HEK293 (cell line): ENCODE data around the gene SFXN3.

Experiments
- CTCF ChIA-PET: fragments of 350-600 bp; formaldehyde crosslinking; extraction: SDS; loops from one replicate; lab custom pipeline; 2021; ENCODE audit warnings: antibody characterized with exemption; lab: Yijun Ruan, JAX
- POLR2A ChIA-PET: fragments of 300-600 bp; formaldehyde crosslinking; extraction: SDS; loops from one replicate; lab custom pipeline; 2020; ENCODE audit warnings: antibody characterized with exemption, inconsistent platforms; lab: Yijun Ruan, JAX
- H3K27ac ChIP-seq: fragments of 200-500 bp; sonication (Bioruptor generic); 2 replicates; pipeline ENCODE4 v1.5.1; 2014; ENCODE audit warnings: low read depth, low read length, control low read depth, inconsistent platforms; ENCODE audit errors: extremely low read depth
- H3K36me3 ChIP-seq, 2 experiments: fragments of 200-500 bp in 1 of 2; sonication (Bioruptor generic) in 1 of 2; 1 replicate in 1 of 2; 2 replicates in 1 of 2; pipeline ENCODE4 v1.5.1; 2014 to 2017; ENCODE audit warnings: inconsistent platforms in 2 of 2, low read length in 2 of 2; ENCODE audit not compliant: control insufficient read depth in 2 of 2, insufficient read depth in 1 of 2
- H3K4me1 ChIP-seq: fragments of 200-500 bp; sonication (Bioruptor generic); 2 replicates; pipeline ENCODE4 v1.5.1; 2014; ENCODE audit warnings: mild to moderate bottlenecking, low read length, inconsistent platforms; ENCODE audit not compliant: control insufficient read depth, insufficient read depth
- H3K4me3 ChIP-seq: 2 replicates; pipeline ENCODE4 v1.5.1; 2011; ENCODE audit warnings: low read depth, mild to moderate bottlenecking, control low read depth, low read length, moderate library complexity
- H3K9me3 ChIP-seq: fragments of 200-500 bp; sonication (Bioruptor generic); 2 replicates; pipeline ENCODE4 v1.5.1; 2014; ENCODE audit warnings: low read depth, low read length, inconsistent platforms; ENCODE audit not compliant: control insufficient read depth, insufficient read depth
- BCL11A ChIP-seq: fragments of 450-650 bp; formaldehyde crosslinking; IDR thresholded peaks from 2 replicates; pipeline ENCODE4 v1.5.1; 2016; ENCODE audit warnings: low read depth, missing biosample characterization, missing genetic modification characterization
- EGR2 ChIP-seq: fragments of 450-650 bp; formaldehyde crosslinking; IDR thresholded peaks from 2 replicates; pipeline ENCODE4 v1.5.1; 2016; ENCODE audit warnings: low read depth, missing biosample characterization, missing genetic modification characterization
- GLIS1 ChIP-seq: fragments of 450-650 bp; formaldehyde crosslinking; IDR thresholded peaks from 2 replicates; pipeline ENCODE4 v1.5.1; 2016; ENCODE audit warnings: missing biosample characterization, missing genetic modification characterization
- SP3 ChIP-seq: fragments of 450-650 bp; formaldehyde crosslinking; IDR thresholded peaks from 2 replicates; pipeline ENCODE4 v1.5.1; 2016; ENCODE audit warnings: missing biosample characterization, missing genetic modification characterization
- TCF7L2 ChIP-seq: IDR thresholded peaks from 2 replicates; pipeline ENCODE4 v1.6.1; 2011; ENCODE audit warnings: low read depth, mild to moderate bottlenecking, inconsistent platforms, low read length, moderate library complexity, borderline replicate concordance
- ZBTB48 ChIP-seq: fragments of 450-650 bp; formaldehyde crosslinking; IDR thresholded peaks from 2 replicates; pipeline ENCODE4 v1.5.1; 2016; ENCODE audit warnings: missing biosample characterization, missing genetic modification characterization
- ZEB2 ChIP-seq: fragments of 450-650 bp; formaldehyde crosslinking; IDR thresholded peaks from 2 replicates; pipeline ENCODE4 v1.5.1; 2016; ENCODE audit warnings: missing biosample characterization, missing genetic modification characterization
- ZFHX2 ChIP-seq: fragments of 450-650 bp; formaldehyde crosslinking; conservative IDR thresholded peaks from 2 replicates; pipeline ENCODE4 v1.5.1; 2016; ENCODE audit warnings: missing biosample characterization, missing genetic modification characterization
- ZFP41 ChIP-seq: fragments of 450-650 bp; formaldehyde crosslinking; IDR thresholded peaks from 2 replicates; pipeline ENCODE4 v1.5.1; 2016; ENCODE audit warnings: missing biosample characterization, missing genetic modification characterization, borderline replicate concordance
- ZNF132 ChIP-seq: fragments of 450-650 bp; formaldehyde crosslinking; IDR thresholded peaks from 2 replicates; pipeline ENCODE4 v1.5.1; 2017; ENCODE audit warnings: missing biosample characterization, missing genetic modification characterization, borderline replicate concordance
- ZNF133 ChIP-seq: fragments of 450-650 bp; formaldehyde crosslinking; IDR thresholded peaks from 2 replicates; pipeline ENCODE4 v1.5.1; 2016; ENCODE audit warnings: missing biosample characterization, missing genetic modification characterization
- ZNF18 ChIP-seq: fragments of 450-650 bp; formaldehyde crosslinking; IDR thresholded peaks from 2 replicates; pipeline ENCODE4 v1.5.1; 2016; ENCODE audit warnings: missing biosample characterization, missing genetic modification characterization
- ZNF324 ChIP-seq: fragments of 450-650 bp; formaldehyde crosslinking; IDR thresholded peaks from 2 replicates; pipeline ENCODE4 v1.5.1; 2016; ENCODE audit warnings: missing biosample characterization, missing genetic modification characterization
- ZNF341 ChIP-seq: fragments of 450-650 bp; formaldehyde crosslinking; IDR thresholded peaks from 2 replicates; pipeline ENCODE4; 2016; ENCODE audit warnings: low read depth, missing biosample characterization, missing genetic modification characterization
- ZNF354C ChIP-seq: fragments of 450-650 bp; formaldehyde crosslinking; IDR thresholded peaks from 2 replicates; pipeline ENCODE4 v1.5.1; 2016; ENCODE audit warnings: missing biosample characterization, missing genetic modification characterization, low read depth, borderline replicate concordance
- ZNF394 ChIP-seq: fragments of 450-650 bp; formaldehyde crosslinking; IDR thresholded peaks from 2 replicates; pipeline ENCODE4 v1.5.1; 2016; ENCODE audit warnings: missing biosample characterization, missing genetic modification characterization, mild to moderate bottlenecking, moderate library complexity, borderline replicate concordance
- ZNF513 ChIP-seq: fragments of 450-650 bp; IDR thresholded peaks from 2 replicates; pipeline ENCODE4 v1.5.1; 2018; ENCODE audit warnings: missing biosample characterization, missing genetic modification characterization
- ZNF600 ChIP-seq: fragments of 450-650 bp; formaldehyde crosslinking; IDR thresholded peaks from 2 replicates; pipeline ENCODE4 v1.5.1; 2016; ENCODE audit warnings: missing biosample characterization, missing genetic modification characterization
- ZNF610 ChIP-seq: fragments of 450-650 bp; formaldehyde crosslinking; IDR thresholded peaks from 2 replicates; pipeline ENCODE4 v1.5.1; 2016; ENCODE audit warnings: missing biosample characterization, missing genetic modification characterization, borderline replicate concordance
- ZNF626 ChIP-seq: fragments of 450-650 bp; sonication (Bioruptor Pico); formaldehyde crosslinking; IDR thresholded peaks from 2 replicates; pipeline ENCODE4 v1.5.1; 2018; ENCODE audit warnings: missing biosample characterization, missing genetic modification characterization, inconsistent platforms
- ZNF629 ChIP-seq: fragments of 450-650 bp; formaldehyde crosslinking; IDR thresholded peaks from 2 replicates; pipeline ENCODE4 v1.5.1; 2017; ENCODE audit warnings: missing biosample characterization, missing genetic modification characterization
- ZNF660 ChIP-seq: fragments of 450-650 bp; IDR thresholded peaks from 2 replicates; pipeline ENCODE4 v1.5.1; 2018; ENCODE audit warnings: missing biosample characterization, mild to moderate bottlenecking, missing genetic modification characterization
- ZNF830 ChIP-seq: fragments of 450-650 bp; IDR thresholded peaks from 2 replicates; pipeline ENCODE4 v1.5.0; 2018; ENCODE audit warnings: missing biosample characterization, missing genetic modification characterization, low read depth, mild to moderate bottlenecking, moderate library complexity
- ZNF843 ChIP-seq: fragments of 450-650 bp; formaldehyde crosslinking; IDR thresholded peaks from 2 replicates; pipeline ENCODE4 v1.5.1; 2016; ENCODE audit warnings: missing biosample characterization, missing genetic modification characterization
- ZSCAN4 ChIP-seq: fragments of 450-650 bp; formaldehyde crosslinking; IDR thresholded peaks from 2 replicates; pipeline ENCODE4 v1.5.1; 2017; ENCODE audit warnings: missing biosample characterization, missing genetic modification characterization
- TF ChIP-seq, protein P1 (sequence below): fragments of 450-650 bp; formaldehyde crosslinking; IDR thresholded peaks from 2 replicates; pipeline ENCODE4 v1.5.1; 2016; ENCODE audit warnings: missing biosample characterization, missing genetic modification characterization
- TF ChIP-seq, protein P2 (sequence below): fragments of 450-650 bp; formaldehyde crosslinking; IDR thresholded peaks from 2 replicates; pipeline ENCODE4 v1.5.1; 2016; ENCODE audit warnings: missing biosample characterization, missing genetic modification characterization
- TF ChIP-seq, protein P3 (sequence below): fragments of 450-650 bp; formaldehyde crosslinking; IDR thresholded peaks from 2 replicates; pipeline ENCODE4 v1.5.1; 2016; ENCODE audit warnings: missing biosample characterization, missing genetic modification characterization

SFXN3 gene

DNA sequence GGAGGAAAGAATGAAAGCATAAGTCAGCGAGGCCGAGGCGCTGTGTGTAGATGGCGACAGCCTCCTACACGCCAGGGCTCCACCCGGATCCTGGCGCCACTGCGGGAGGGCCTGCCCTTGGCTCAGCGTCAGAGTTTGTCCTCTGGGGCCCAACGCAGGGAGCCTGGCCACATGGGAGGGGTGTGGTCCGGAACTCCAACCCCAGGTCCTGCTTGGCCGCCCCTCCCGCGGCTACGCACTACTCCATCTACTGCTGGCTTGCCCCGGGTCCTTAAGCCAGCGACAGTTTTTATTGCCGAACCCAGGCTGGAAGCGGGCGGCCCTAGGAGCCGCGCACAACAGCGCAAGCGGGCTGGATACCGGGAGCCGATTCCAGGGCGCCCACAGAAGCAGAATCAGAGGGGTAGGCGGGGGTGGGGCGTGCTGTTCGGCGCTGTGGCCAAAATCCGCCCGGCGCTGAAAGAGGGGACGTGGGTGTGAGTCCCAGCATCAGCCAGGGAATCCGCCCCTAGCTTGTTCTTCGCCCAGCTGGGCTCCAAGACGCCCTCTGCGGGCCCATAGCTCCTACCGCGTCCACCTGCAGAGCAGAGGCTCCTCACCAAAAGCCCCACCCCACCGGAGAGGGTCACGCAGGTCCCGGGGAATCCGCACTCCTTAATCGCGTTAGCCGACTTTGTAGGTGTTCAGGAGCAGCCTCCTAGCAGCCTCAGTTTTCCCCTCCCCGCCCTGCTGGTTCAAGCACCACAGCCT lies 35.3 kb downstream of the SFXN3 start:
- CTCF ChIA-PET: interaction anchor here (0.5 to 6.2 kb wide), 12 partner anchors 9 to 1390 kb away, joined by 3 to 61 read pairs (median 10); no protein-coding TSS in a partner anchor
- peak overlapping the region; percentile 27 for H3K4me3 ChIP-seq
- no peaks in the 10 kb centered on the region for H3K36me3 ChIP-seq
- peak overlapping the region; percentile 78 for H3K27ac ChIP-seq
- H3K9me3 ChIP-seq: no peaks in the 10 kb centered on the region
- peaks cover 22% of the 10 kb centered on the region for H3K4me1 ChIP-seq
- POLR2A ChIA-PET: interaction anchor here (0.6 to 2.1 kb wide), 7 partner anchors 8 to 776 kb away, joined by 3 to 25 read pairs (median 4); no protein-coding TSS in a partner anchor
- TF ChIP-seq ZBTB48 (tag by site-specific recombination) (peak; percentile 91), SP3 (tag by site-specific recombination) (peak; percentile 78), ZNF830 (tag by site-specific recombination) (no peak), GLIS1 (tag by site-specific recombination) (peak; percentile 97), ZNF324 (tag by site-specific recombination) (no peak; the same call in 1 of the 2 replicates), ZNF133 (tag by site-specific recombination) (no peak), ZNF629 (peak; percentile 73), ZNF18 (tag by site-specific recombination) (peak; percentile 81), BCL11A (peak; percentile 57; the same call in 1 of the 2 replicates), ZNF626 (tag by site-specific recombination) (no peak), ZNF341 (tag by site-specific recombination) (peak; percentile 97), EGR2 (peak; percentile 96), ZNF132 (no peak), ZSCAN4 (tag by site-specific recombination) (0 out of 2 replicates have a peak, but pooled peaks have one; percentile 8), ZFHX2 (tag by site-specific recombination) (peak; percentile 97), ZNF394 (tag by site-specific recombination) (peak; percentile 56; the same call in 1 of the 2 replicates), ZNF660 (tag by site-specific recombination) (peak; percentile 49; the same call in 1 of the 2 replicates), ZNF843 (tag by site-specific recombination) (peak; percentile 60; the same call in 1 of the 2 replicates), TCF7L2 (no peak), ZEB2 (tag by site-specific recombination) (peak; percentile 89), ZFP41 (tag by site-specific recombination) (no peak), ZNF610 (tag by site-specific recombination) (no peak), ZNF600 (tag by site-specific recombination) (peak; percentile 97), ZNF354C (no peak), ZNF513 (tag by site-specific recombination) (no peak)
- TF ChIP-seq, protein P1, sequence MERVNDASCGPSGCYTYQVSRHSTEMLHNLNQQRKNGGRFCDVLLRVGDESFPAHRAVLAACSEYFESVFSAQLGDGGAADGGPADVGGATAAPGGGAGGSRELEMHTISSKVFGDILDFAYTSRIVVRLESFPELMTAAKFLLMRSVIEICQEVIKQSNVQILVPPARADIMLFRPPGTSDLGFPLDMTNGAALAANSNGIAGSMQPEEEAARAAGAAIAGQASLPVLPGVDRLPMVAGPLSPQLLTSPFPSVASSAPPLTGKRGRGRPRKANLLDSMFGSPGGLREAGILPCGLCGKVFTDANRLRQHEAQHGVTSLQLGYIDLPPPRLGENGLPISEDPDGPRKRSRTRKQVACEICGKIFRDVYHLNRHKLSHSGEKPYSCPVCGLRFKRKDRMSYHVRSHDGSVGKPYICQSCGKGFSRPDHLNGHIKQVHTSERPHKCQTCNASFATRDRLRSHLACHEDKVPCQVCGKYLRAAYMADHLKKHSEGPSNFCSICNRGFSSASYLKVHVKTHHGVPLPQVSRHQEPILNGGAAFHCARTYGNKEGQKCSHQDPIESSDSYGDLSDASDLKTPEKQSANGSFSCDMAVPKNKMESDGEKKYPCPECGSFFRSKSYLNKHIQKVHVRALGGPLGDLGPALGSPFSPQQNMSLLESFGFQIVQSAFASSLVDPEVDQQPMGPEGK: peak; percentile 96
- TF ChIP-seq, protein P2, sequence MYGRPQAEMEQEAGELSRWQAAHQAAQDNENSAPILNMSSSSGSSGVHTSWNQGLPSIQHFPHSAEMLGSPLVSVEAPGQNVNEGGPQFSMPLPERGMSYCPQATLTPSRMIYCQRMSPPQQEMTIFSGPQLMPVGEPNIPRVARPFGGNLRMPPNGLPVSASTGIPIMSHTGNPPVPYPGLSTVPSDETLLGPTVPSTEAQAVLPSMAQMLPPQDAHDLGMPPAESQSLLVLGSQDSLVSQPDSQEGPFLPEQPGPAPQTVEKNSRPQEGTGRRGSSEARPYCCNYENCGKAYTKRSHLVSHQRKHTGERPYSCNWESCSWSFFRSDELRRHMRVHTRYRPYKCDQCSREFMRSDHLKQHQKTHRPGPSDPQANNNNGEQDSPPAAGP: peak; percentile 40; the same call in 1 of the 2 replicates
- TF ChIP-seq, protein P3, sequence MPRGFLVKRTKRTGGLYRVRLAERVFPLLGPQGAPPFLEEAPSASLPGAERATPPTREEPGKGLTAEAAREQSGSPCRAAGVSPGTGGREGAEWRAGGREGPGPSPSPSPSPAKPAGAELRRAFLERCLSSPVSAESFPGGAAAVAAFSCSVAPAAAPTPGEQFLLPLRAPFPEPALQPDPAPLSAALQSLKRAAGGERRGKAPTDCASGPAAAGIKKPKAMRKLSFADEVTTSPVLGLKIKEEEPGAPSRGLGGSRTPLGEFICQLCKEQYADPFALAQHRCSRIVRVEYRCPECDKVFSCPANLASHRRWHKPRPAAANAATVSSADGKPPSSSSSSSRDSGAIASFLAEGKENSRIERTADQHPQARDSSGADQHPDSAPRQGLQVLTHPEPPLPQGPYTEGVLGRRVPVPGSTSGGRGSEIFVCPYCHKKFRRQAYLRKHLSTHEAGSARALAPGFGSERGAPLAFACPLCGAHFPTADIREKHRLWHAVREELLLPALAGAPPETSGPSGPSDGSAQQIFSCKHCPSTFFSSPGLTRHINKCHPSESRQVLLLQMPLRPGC (tag by site-specific recombination): peak; percentile 25; the same call in 1 of the 2 replicates
